ENCODE results near the gene CTBP2. TPM values are rescaled to one million over a fixed set of nuclear protein-coding genes. Genes with fewer than 3 reads are reported as not detected.

The CTBP2 gene
- total RNA-seq, 2 donors from 2014 or later = 32.0 to 49.0 TPM

DNA sequence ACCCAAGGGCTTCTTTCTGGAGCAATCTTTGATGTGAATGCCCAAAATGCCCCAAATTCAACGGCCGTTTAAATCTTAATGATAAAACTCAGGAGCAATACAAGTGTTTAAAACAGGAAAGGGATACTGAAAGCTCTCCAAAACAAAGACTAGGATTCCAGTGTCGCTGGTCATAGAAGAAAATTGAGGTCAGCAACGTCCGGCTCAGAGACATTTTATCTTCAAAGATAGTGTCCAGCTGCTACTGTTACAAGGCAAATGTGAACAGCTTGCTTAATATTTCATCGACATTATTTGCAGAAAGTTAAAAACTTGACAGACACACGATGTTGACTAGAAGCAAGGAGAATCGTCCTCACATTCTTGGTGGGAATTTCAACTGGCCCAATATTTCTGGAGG, 15.4 kb upstream of the CTBP2 start:
- no peaks in the 10 kb centered on the region for H3K27me3 ChIP-seq
- H3K36me3 ChIP-seq (replicated peaks in 1 of 2; ENCODE audit: insufficient read depth in 1 of 2, low read depth in 2 of 2) = no peaks in the 10 kb centered on the region
- TF ChIP-seq POLR2A (IDR thresholded peaks at IDR 0.05) = no peak
- TF ChIP-seq, protein P1, sequence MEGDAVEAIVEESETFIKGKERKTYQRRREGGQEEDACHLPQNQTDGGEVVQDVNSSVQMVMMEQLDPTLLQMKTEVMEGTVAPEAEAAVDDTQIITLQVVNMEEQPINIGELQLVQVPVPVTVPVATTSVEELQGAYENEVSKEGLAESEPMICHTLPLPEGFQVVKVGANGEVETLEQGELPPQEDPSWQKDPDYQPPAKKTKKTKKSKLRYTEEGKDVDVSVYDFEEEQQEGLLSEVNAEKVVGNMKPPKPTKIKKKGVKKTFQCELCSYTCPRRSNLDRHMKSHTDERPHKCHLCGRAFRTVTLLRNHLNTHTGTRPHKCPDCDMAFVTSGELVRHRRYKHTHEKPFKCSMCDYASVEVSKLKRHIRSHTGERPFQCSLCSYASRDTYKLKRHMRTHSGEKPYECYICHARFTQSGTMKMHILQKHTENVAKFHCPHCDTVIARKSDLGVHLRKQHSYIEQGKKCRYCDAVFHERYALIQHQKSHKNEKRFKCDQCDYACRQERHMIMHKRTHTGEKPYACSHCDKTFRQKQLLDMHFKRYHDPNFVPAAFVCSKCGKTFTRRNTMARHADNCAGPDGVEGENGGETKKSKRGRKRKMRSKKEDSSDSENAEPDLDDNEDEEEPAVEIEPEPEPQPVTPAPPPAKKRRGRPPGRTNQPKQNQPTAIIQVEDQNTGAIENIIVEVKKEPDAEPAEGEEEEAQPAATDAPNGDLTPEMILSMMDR (IDR thresholded peaks at IDR 0.05) = no peak
- no peaks in the 10 kb centered on the region for H3K9me3 ChIP-seq
- no peak for ATAC-seq
- peaks cover 5% of the 10 kb centered on the region for H3K4me1 ChIP-seq
- DNase-seq = no peak
- WGBS, 2 donors = 32 to 33% methylated on average over 8 of the region's 8 CpGs
- H3K27ac ChIP-seq = no peak overlapping the region
- intact Hi-C loops (cut with DNase I) = no loop called here
- H3K4me3 ChIP-seq = no peak overlapping the region

DNA sequence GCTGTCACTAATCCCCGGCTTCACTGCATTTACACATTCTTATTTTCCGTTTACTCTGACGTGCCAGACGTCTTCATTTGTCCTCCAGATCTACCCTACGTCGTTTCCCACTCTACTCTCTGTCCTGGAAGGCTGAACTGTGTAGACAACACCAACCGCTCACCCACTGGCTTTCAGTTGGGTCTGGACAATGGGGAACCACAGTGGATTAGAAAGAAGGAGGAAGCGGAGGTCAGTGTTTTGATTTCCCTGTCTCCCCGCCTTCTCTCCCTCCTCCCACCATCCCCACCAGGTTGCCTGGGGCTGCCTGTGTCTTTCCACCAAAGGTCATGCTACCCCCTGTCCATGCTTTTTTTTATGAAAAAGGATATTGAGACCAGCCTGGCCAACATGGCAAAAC, 14.0 kb upstream of the CTBP2 start:
- 63 to 81% methylated on average over 9 of the region's 9 CpGs for WGBS, 2 donors
- no peak for DNase-seq
- Histone ChIP-seq H3K36me3 (replicated peaks in 1 of 2; ENCODE audit: insufficient read depth in 1 of 2, low read depth in 2 of 2) (no peaks in the 10 kb centered on the region), H3K4me1 (peaks cover 5% of the 10 kb centered on the region), H3K27me3 (no peaks in the 10 kb centered on the region), H3K9me3 (no peaks in the 10 kb centered on the region), H3K4me3 (no peak overlapping the region), H3K27ac (no peak overlapping the region)
- TF ChIP-seq POLR2A (IDR thresholded peaks at IDR 0.05) = no peak
- TF ChIP-seq, protein P1 (IDR thresholded peaks at IDR 0.05) = no peak
- ATAC-seq = no peak
- intact Hi-C loops (cut with DNase I) = no loop called here

DNA sequence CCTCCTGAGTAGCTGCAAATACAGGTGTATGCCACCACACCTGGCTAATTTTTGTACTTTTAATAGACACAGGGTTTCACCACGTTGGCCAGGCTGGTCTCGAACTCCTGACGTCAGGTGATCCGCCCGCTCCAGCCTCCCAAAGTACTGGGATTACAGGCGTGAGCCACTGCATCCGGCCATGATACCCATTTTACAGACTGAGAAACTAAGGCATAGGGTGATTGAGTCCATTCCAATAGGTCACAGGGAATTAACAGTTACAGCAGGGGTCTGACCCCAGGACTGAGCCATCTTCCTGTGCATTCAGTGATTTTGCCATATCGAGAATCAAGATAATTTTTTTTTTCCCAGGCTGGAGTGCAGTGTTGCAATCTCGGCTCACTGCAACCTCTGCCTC, 12.3 kb upstream of the CTBP2 start:
- ATAC-seq (no peak), DNase-seq (no peak)
- H3K27me3 ChIP-seq = no peaks in the 10 kb centered on the region
- H3K4me1 ChIP-seq = peaks cover 5% of the 10 kb centered on the region
- no peak overlapping the region for H3K27ac ChIP-seq
- intact Hi-C loops (cut with DNase I) = no loop called here
- TF ChIP-seq POLR2A (IDR thresholded peaks at IDR 0.05) = no peak
- TF ChIP-seq, protein P1 (IDR thresholded peaks at IDR 0.05) = no peak
- no peak overlapping the region for H3K4me3 ChIP-seq
- 96 to 97% methylated on average over 9 of the region's 9 CpGs for WGBS, 2 donors
- H3K36me3 ChIP-seq (replicated peaks in 1 of 2; ENCODE audit: insufficient read depth in 1 of 2, low read depth in 2 of 2) = no peaks in the 10 kb centered on the region
- no peaks in the 10 kb centered on the region for H3K9me3 ChIP-seq

- no peaks in the 10 kb centered on the region for H3K36me3 ChIP-seq (replicated peaks in 1 of 2; ENCODE audit: insufficient read depth in 1 of 2, low read depth in 2 of 2)
- ATAC-seq (peak; percentile 63), DNase-seq (peak in 1 of 4 donors; percentile 30)
- no peaks in the 10 kb centered on the region for H3K27me3 ChIP-seq
- intact Hi-C loops (cut with DNase I) = no loop called here
- no peaks in the 10 kb centered on the region for H3K9me3 ChIP-seq
- peaks cover 5% of the 10 kb centered on the region for H3K4me1 ChIP-seq
- TF ChIP-seq, protein P1 (IDR thresholded peaks at IDR 0.05) = no peak
- TF ChIP-seq POLR2A (IDR thresholded peaks at IDR 0.05) = no peak
- peak overlapping the region in 1 of 4 donors; percentile 1 for H3K27ac ChIP-seq
- 65% methylated on average over 12 of the region's 12 CpGs for WGBS, 2 donors
- H3K4me3 ChIP-seq = no peak overlapping the region
Observed at GRCh38 chr10:125171402-125172306, 11.3 kb upstream of the CTBP2 start.
